T-helper 2 cell treated with Interferon-gamma antibody and Interleukin-4, amounts not matched to agents 100 ng/mL and 5 ng/mL, for 36 hours (primary cell): ENCODE data around the gene TNFSF13B. TPM values are rescaled to one million over a fixed set of nuclear protein-coding genes. Genes with fewer than 3 reads are reported as not detected.
"Not testable (repeated sequence)": the region's sequence is repeated elsewhere in the genome, so short reads cannot be mapped to it uniquely, and the experiment has no call there.

Source experiments
- intact Hi-C: fragments of 100-400 bp; cut with micrococcal nuclease; formaldehyde crosslinking; loops from one replicate; pipeline ENCODE4 v1.15.1; 2023
- total RNA-seq: library from RNA; stranded (reverse); gene quantifications from 2 replicates; pipeline ENCODE4 v1.2.3, GENCODE V29; 2022

The TNFSF13B gene
- total RNA-seq, result 4.7 and 5.9 TPM in 2 replicates

- intact Hi-C loops, result loop anchor here (1.0 kb wide), 1 partner anchor 54 kb away; the partner anchor contains the start of gene LIG4
Measured at GRCh38 chr13:108269601-108270328, at the start of gene TNFSF13B. Gene TNFSF13B, plus strand, starts transcription at chr13:108269718. Its CDS starts 178 bp downstream, at chr13:108269896.

GRCh38 chr13:108220041-108220440, 49.5 kb upstream of the TNFSF13B start:
- intact Hi-C loops, result no loop called here

- intact Hi-C loops, result no loop called here
Measured at GRCh38 chr13:108223687-108224503, 45.6 kb upstream of the TNFSF13B start.

- intact Hi-C loops, result loop anchor here (5.0 kb wide), 2 partner anchors 282 to 672 kb away; no protein-coding TSS in a partner anchor
Measured at GRCh38 chr13:108225440-108225839, 44.1 kb upstream of the TNFSF13B start.

GRCh38 chr13:108226184-108226583, 43.3 kb upstream of the TNFSF13B start:
- intact Hi-C loops, result loop anchor here (5.0 kb wide), 2 partner anchors 281 to 671 kb away; no protein-coding TSS in a partner anchor

- intact Hi-C loops, result loop anchor here (1.0 to 5.0 kb wide), 4 partner anchors 9 to 670 kb away; partner anchors contain the start of gene ABHD13
Measured at GRCh38 chr13:108227651-108228272, 41.8 kb upstream of the TNFSF13B start.

GRCh38 chr13:108230377-108230776, 39.1 kb upstream of the TNFSF13B start:
- intact Hi-C loops, result no loop called here

GRCh38 chr13:108249150-108249549, 20.4 kb upstream of the TNFSF13B start:
- intact Hi-C loops, result no loop called here

- intact Hi-C loops, result no loop called here
Measured at GRCh38 chr13:108257248-108257647, 12.3 kb upstream of the TNFSF13B start.

- intact Hi-C loops, result no loop called here
Measured at GRCh38 chr13:108263621-108264355, 5.7 kb upstream of the TNFSF13B start.

- intact Hi-C loops, result no loop called here
Measured at GRCh38 chr13:108266321-108266990, 3.1 kb upstream of the TNFSF13B start.

- intact Hi-C loops, result no loop called here
Measured at GRCh38 chr13:108267347-108267746, 2.2 kb upstream of the TNFSF13B start.

GRCh38 chr13:108267855-108268254, 1.7 kb upstream of the TNFSF13B start:
- intact Hi-C loops, result not testable (repeated sequence)

GRCh38 chr13:108268466-108269112, 929 bp upstream of the TNFSF13B start:
- intact Hi-C loops, result no loop called here

- intact Hi-C loops, result loop anchor here (1.0 kb wide), 1 partner anchor 55 kb away; the partner anchor contains the start of gene LIG4
Measured at GRCh38 chr13:108270442-108270841, 924 bp downstream of the TNFSF13B start.

GRCh38 chr13:108272333-108272732, 2.8 kb downstream of the TNFSF13B start:
- intact Hi-C loops, result no loop called here

GRCh38 chr13:108273429-108274118, 4.1 kb downstream of the TNFSF13B start:
- intact Hi-C loops, result no loop called here

GRCh38 chr13:108274718-108275117, 5.2 kb downstream of the TNFSF13B start:
- intact Hi-C loops, result no loop called here

GRCh38 chr13:108276060-108276459, 6.5 kb downstream of the TNFSF13B start:
- intact Hi-C loops, result no loop called here
